ENCODE results near the gene GNB3.

GRCh38 chr12:6890789-6891645 lies 50.3 kb downstream of the GNB3 start:
- TF ChIP-seq EZH2 (optimal IDR thresholded peaks at IDR 0.05; ENCODE audit: low read depth, low read length): no peak
- TF ChIP-seq CTCF (IDR thresholded peaks at IDR 0.05; ENCODE audit: low read length): peak; percentile 87
- no peak for TF ChIP-seq EZH2phosphoT487 (IDR thresholded peaks at IDR 0.05; ENCODE audit: low read length)
